Skin of body (tissue), 2 donors: ENCODE measurements around the gene RAD51B. TPM values are rescaled to one million over a fixed set of nuclear protein-coding genes. Genes with fewer than 3 reads are reported as not detected.

Experiments
- DNase-seq: peaks from one replicate; lab custom pipeline; 2025; lab: John Stamatoyannopoulos, UW
- total RNA-seq: library from RNA; depleted of rRNA; stranded (reverse); fragments of >200 nt; gene quantifications from one replicate; pipeline ENCODE4 v1.2.3, GENCODE V29; 2014

Gene RAD51B
- total RNA-seq, 1 donor from 2014 or later, result 35.1 TPM

DNA sequence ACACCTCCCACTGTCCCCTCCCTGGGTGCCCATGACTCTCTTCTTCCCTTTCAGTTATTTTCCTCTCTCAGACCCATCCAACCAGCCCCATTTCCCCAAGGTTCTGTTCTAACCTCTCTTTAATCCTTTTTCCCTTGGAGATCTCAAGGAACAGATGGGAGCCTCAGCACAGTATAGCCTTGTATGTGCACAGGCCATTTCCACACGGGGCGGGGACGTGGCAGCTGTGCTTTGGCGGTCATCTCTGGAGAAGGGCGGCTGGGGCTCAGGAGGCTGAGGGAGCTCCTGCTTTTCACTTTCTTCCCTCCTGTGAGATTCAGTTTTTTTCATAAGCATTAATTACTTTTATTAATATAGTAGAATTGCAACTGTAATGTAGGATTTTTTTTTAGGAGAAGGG lies 761.1 kb downstream of the RAD51B start:
- no peak for DNase-seq

DNA sequence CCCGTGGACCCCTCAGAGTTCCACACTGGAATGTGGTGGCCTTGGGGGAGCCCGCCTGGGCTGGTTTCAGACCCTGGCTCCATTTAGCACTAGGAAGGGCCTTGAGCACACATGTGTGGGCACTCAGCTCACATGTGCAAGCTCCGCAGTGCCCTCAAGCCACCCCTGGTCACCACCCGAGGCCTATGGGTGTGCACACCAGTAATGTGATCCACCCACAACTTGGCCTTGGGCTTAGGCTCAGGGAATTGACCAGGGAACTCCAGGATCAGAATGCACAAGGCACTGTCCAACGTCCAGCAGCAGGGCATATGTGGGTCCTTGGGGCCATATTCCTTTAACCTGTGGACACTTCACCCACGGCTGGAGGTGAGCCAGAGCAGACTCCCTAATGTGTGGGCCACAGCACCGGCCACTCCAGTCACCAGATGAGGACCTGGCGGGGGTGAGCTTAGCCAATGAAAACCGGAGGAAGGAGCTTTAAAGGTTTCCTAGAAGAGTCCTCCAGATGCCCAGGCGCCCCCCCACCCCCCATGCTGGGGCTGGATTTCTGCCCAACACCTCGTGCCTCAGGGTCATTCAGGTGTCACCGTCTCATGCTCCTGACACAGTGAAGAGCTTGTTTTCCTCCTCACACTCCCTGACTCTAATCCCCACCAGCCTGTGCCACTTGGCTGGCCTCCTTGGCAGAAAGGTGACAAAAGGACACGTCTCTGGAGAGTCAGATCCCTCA lies 764.1 kb downstream of the RAD51B start:
- DNase-seq, result no peak

GRCh38 chr14:68584786-68585185 lies 765.2 kb downstream of the RAD51B start:
- no peak for DNase-seq

GRCh38 chr14:68585690-68586089 lies 766.1 kb downstream of the RAD51B start:
- peak; percentile 93 for DNase-seq

DNA sequence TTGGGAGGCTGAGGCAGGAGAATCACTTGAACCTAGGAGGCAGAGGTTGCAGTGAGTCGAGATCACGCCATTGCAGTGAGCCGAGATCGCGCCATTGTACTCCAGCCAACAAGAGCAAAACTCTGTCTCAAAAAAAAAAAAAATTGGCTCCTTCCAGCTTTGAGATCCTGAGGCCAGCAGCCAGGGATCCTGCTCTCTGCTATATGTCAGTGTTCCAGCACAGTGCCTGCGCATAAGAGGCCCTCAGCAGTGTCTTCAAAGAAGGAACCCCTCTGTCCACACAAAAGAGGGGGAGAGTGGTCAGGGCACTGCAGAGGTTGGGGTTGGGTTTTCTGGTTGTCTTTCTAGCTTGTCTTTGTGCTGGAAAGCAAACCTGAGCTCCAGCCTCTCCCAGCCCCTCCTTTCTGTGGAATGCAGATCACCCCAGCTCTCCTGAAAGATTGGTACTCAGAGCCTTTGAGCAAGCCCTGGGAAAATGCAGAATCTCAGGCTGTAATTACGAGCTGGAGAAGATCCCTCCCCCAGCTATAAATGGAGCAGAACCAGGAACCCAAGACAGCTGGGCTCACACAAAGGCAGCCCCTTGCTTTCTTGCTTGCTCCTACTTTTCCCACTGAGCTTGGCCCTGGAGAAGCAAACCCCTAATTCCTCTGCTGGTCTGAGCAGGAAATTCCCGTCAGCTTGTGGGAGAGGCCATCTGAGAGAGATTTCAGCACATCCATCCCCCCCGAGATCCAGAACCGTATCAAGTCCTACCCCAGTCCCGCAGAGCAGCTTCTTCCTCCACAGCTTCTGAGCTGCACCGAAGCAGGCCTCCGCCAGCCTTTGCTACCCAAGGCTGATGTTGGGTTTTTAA lies 767.5 kb downstream of the RAD51B start:
- DNase-seq, result peak; percentile 51

GRCh38 chr14:68587931-68588330 lies 768.4 kb downstream of the RAD51B start:
- DNase-seq, result no peak

- peak; percentile 96 for DNase-seq
Measured at GRCh38 chr14:68589447-68590200, 770.0 kb downstream of the RAD51B start.

DNA sequence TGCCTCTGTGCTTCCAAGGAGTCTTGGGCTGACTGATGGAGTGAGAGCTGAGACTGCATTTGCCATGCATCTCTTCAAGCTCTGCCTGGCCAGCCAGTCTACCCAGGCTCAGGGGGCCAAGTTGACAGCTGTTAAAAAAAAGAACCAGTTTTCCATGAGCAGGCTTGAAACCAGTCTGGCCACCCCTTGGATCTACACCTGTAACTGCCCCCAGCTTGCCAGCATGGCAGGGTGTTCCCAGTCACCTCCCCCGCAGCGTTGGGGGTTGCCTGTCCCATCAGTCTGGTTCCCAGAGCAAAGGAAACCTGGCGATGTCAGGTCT lies 770.6 kb downstream of the RAD51B start:
- DNase-seq, result no peak

GRCh38 chr14:68591786-68592185 lies 772.2 kb downstream of the RAD51B start:
- no peak for DNase-seq

DNA sequence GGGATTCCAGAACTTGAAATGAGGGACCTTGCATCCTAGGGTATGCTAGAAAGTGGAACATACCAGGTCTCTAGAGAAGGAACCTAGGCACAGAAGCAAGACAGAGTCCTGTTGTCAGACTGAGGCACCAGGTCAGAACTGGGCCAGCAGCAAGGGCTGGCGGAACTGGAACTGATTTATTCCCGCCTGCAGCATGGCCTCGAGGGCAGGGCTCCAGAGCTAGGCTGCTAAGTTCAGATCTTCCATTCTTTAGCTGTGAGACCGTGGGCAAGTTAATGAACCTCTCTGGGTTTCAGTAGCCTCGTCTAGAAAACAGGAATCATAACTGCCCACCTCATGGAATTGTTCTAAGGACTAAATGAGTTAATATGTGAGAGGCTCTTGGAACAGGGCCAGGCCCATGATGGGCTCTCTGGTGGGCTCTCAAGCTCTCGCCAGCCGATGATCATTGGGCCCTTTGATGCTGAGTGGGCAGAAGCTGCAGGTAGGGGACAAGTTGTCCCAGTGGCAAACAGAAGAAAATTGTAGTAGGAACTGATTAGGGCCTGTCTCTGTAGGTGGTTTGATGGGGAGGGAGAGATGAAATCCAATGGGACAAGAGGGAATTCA lies 773.5 kb downstream of the RAD51B start:
- no peak for DNase-seq

- DNase-seq, result peak; percentile 76
Measured at GRCh38 chr14:68593806-68594536, 774.4 kb downstream of the RAD51B start.

DNA sequence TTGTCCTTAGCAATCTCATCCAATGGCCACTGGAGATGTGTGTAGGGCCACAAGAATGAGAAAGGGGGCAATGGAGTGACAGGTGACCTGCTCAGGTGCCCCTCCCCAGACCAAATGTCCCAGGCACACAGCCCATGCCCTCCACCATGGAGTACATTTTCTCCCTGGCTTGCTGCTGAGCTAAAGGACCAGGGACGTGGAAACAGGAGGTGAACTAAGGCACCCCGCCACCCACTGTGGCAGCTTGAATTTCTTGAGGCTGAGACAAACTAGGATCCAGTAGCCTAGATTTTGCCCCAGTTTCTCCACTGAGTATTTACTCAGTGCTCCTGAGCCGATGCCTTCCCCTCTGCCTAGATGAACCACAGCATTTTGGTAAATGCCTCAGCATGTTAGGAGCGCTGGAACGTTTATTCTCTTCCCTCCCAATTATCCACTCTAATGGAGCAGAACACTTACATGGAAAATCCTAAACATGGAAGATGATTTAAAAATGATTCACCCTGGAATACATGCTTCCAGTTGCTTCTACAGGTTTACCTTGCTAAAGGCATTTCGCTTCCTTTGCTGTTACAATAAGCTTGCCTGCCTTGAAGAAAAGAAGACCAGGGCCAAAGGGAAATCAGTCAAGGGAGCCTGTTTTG lies 775.3 kb downstream of the RAD51B start:
- DNase-seq, result no peak

GRCh38 chr14:68596211-68596610 lies 776.6 kb downstream of the RAD51B start:
- DNase-seq, result no peak

DNA sequence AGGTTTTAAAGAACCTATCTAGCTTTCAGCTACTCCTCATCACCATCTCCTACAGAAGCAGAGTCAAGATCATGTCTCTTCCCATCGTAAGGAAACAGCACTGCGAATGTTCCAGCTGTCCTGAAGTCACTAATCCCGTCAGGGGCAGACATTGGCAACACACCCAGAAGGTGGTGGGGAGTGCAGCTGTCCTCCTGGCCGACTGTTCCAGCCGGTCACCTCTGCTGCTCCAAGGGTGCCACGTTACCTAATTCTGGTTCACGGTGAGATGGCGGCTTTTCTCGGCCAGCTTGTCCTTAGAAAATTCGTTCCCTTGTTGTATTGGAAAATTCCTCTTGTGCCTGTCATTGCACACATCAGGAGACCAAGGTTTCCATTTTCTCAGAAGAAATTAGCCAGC lies 777.1 kb downstream of the RAD51B start:
- no peak for DNase-seq

DNA sequence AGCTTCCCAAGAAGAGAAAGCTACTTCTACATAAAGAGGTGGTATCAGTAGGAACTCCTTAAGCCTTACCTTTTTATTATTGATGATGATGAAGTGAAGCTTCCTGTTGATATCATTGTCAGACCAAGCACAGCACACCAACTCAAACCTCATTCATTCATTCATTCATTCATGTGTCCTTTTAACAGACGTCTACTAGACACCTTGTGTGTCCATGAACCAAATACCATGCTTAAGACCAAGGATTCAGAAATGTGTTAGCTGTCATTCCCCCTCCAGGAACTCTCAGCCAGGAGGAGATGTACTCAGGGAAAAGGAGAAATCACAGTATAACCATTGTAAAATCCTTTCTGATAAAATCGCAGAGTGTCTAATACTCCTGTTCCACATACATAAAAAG lies 778.5 kb downstream of the RAD51B start:
- DNase-seq, result no peak

GRCh38 chr14:68598621-68599447 lies 779.3 kb downstream of the RAD51B start:
- DNase-seq, result no peak

DNA sequence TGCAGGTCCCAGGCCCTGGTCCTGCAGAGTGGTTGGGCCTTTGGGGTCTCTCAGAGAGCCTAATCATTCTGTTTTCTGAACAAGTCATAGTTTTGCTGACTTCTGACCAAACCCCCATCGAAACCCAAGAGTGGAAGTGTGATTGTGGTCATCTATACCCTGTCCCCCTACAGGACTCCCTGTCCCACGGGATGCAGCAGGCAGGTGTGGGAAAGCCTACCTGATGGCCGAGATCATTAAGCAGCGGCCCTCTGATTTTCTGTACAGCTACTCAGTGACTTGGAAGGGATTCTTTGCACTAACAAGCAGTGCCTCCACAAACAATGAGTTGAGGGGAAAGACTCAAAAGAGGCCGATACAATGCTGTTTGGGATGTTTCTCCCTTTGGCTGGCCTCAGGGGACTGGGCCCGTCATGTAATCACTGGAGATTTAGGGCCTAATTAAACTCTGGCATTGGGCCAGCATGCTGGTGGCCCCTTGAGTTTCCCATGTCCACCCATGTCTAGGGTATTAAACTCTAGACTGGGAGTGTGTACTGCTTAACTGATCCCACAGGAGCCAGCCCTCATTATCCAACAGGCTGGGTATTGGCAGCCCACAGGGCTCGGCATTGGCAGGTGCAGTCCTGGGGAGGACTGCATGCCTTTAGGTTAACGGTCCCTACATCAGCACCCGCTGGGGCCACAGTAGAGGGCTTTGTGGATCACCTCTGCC lies 780.5 kb downstream of the RAD51B start:
- DNase-seq, result no peak

DNA sequence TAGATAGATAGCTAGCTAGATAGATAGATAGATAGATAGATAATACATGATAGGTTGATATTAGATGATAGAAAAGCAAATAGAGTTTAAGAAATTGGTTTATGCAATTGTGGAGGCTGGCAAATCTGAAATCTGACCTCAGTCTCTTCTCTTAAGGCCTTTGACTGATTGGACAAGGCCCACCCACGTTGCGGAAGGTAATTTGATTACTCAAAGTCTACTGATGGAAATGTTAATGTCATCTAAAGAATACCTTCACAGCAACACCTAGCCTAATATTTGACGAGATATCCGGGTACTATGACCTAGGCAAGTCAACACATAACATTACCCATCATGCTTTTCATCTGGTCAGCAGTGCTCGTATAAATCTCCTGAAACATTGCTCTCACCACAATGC lies 782.9 kb downstream of the RAD51B start:
- DNase-seq, result no peak
